ENCODE data around the gene ACMSD.

Gene ACMSD

DNA sequence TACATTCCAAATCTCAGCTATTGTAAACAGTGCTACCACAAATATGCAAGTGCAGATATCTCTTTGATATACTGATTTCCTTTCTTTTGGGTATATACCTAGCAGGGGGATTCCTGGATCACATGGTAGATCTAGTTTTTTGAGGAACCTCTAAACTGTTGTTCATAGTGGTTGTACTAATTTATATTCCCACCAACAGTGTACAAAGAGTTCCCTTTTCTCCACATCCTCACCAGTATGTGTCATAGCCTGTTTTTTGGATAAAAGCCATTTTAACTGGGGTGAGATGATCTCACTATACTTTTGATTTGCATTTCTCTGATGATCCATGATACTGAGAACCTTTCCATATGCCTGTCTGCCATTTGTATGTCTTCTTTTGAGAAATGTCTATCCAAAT is 73.9 kb downstream of the ACMSD start:
- no peak for DNase-seq (ENCODE audit: low read depth)
- TF ChIP-seq, protein P1, sequence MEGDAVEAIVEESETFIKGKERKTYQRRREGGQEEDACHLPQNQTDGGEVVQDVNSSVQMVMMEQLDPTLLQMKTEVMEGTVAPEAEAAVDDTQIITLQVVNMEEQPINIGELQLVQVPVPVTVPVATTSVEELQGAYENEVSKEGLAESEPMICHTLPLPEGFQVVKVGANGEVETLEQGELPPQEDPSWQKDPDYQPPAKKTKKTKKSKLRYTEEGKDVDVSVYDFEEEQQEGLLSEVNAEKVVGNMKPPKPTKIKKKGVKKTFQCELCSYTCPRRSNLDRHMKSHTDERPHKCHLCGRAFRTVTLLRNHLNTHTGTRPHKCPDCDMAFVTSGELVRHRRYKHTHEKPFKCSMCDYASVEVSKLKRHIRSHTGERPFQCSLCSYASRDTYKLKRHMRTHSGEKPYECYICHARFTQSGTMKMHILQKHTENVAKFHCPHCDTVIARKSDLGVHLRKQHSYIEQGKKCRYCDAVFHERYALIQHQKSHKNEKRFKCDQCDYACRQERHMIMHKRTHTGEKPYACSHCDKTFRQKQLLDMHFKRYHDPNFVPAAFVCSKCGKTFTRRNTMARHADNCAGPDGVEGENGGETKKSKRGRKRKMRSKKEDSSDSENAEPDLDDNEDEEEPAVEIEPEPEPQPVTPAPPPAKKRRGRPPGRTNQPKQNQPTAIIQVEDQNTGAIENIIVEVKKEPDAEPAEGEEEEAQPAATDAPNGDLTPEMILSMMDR (IDR thresholded peaks at IDR 0.05; ENCODE audit: control insufficient read depth, extremely low read depth, insufficient read depth), result no peak

DNA sequence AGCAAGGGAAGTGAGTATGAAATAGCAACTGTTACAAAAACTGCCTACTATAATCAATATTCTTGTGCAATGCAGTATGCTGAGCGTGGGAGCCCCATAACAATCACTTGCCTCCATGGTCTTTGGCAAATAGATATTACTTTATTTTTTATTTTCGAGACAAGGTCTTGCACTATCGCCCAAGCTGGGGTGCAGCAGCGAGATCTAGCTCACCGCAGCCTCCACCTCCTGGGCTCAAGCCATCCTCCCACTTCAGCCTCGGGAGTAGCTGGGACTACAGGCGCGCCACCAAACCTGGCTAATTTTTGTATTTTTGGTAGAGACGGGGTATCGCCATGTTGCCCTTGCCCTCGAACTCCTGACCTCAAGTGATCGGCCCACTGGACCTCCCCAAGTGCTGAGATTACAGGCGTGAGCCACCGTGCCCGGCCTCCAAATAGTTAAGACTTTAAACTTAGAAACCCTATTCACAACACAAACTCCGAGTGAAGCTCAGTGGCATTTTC is 79.0 kb downstream of the ACMSD start:
- TF ChIP-seq, protein P1 (IDR thresholded peaks at IDR 0.05; ENCODE audit: control insufficient read depth, extremely low read depth, insufficient read depth), result no peak
- DNase-seq (ENCODE audit: low read depth), result no peak
- H3K4me3 ChIP-seq (ENCODE audit: low read depth, low read length), result peak overlapping the region; percentile 96

More for the DNA sequence above, 73.9 kb downstream of the ACMSD start:
- H3K4me3 ChIP-seq (ENCODE audit: low read depth, low read length), result no peak overlapping the region

DNA sequence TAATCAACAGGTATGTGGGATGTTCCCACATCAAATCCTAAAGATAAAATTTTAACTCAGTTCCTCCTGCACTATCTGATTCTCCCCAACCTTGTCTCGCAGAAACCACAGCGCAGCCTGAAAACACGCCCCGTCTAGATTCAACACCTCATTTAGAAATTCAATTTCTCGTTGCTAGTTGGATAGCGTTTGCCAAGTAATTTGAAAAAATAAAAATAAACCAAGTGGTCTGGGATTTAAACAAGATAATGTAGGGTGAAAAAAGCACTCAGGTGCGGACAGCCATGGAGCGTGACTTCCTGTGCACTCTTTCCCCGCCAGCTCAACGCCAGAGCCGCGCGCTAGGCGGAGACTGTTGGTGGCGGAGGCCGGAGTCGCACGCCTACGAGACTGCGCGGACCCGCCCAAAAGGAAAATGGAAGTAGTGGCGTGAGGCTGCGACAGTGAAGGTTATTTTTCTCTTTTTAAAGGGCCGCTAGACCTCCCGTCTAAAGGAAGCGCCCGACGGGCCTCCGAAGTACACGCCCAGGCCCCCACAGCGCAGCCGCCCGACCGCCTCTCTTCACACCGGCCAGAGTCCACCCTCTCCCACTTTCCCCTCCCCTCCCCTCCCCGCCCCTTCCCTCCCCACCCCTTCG is 79.6 kb downstream of the ACMSD start:
- TF ChIP-seq, protein P1 (IDR thresholded peaks at IDR 0.05; ENCODE audit: control insufficient read depth, extremely low read depth, insufficient read depth), result peak; percentile 38
- DNase-seq (ENCODE audit: low read depth), result peak; percentile 58

DNA sequence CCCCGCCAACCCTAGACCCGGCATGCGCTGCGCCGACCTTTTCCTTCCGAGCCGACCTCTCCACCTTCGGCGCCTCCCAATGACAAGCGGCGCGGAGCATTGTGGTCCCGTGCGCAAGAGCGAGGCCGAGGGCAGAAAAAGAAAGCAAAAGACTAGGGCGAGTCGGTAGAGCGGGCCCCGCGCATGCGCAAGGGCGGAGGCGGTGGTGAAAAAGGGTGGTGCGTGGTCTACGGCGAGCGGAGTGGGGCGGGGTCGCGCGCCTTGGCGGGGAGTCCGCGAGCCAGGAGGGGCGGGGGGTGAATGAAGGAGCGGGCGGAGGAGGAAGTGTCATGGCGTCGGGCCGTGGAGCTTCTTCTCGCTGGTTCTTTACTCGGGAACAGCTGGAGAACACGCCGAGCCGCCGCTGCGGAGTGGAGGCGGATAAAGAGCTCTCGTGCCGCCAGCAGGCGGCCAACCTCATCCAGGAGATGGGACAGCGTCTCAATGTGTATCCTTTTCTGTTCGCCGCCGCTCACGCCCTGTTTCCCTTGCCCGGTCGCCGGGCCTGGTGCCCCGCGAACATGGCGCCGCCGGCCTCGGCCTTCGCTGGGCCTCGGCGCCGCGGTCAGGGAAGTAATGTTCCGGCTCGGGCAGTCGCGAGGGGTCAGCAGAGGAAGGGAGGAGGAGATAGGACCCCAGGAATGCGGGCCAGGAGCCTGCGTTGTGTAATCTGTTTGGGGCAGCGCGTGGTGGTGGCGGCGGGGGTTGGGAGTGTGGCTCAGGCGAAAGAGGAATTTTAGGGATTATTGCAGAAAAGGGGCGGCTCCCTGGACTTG is 80.3 kb downstream of the ACMSD start, which contains the start of gene CCNT2:
CCNT2 (plus strand) TSS at position 297 of the 815 bp plus-strand sequence; CDS start at position 330, 33 bp downstream.
- TF ChIP-seq, protein P1 (IDR thresholded peaks at IDR 0.05; ENCODE audit: control insufficient read depth, extremely low read depth, insufficient read depth), result no peak
- DNase-seq (ENCODE audit: low read depth), result peak; percentile 93

More for the DNA sequence above, 79.6 kb downstream of the ACMSD start:
- peak overlapping the region; percentile 96 for H3K4me3 ChIP-seq (ENCODE audit: low read depth, low read length)

GRCh38 chr2:134919341-134920210 is 81.2 kb downstream of the ACMSD start:
- TF ChIP-seq, protein P1 (IDR thresholded peaks at IDR 0.05; ENCODE audit: control insufficient read depth, extremely low read depth, insufficient read depth), result no peak
- peak overlapping the region; percentile 96 for H3K4me3 ChIP-seq (ENCODE audit: low read depth, low read length)
- DNase-seq (ENCODE audit: low read depth), result no peak

More for the DNA sequence above, 80.3 kb downstream of the ACMSD start, which contains the start of gene CCNT2:
- H3K4me3 ChIP-seq (ENCODE audit: low read depth, low read length), result peak within 1 kb of the TSS; percentile 96

DNA sequence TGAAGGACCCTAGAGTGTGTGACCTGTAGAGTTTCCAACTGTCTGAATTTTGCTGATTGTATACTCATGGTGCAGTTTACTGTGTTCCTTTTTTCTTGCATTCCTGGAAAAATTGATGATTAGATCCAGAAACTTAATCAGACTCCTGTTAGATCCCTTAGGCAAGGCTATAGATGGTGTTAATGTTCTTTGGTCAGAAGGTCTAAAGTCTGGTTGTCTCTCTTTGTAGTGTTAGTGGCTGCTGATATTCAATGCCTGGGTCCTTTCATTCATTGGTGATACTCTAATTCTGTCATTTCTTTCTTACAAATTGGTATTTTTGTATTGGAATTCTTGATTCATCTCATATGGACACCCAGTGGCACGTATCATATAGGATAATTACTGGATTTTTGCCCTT is 86.5 kb downstream of the ACMSD start:
- TF ChIP-seq, protein P1 (IDR thresholded peaks at IDR 0.05; ENCODE audit: control insufficient read depth, extremely low read depth, insufficient read depth), result no peak
- no peak overlapping the region for H3K4me3 ChIP-seq (ENCODE audit: low read depth, low read length)
- no peak for DNase-seq (ENCODE audit: low read depth)

All from LNCaP clone FGC (cell line).